ENCODE results near the gene PTPN21. TPM values are rescaled to one million over a fixed set of nuclear protein-coding genes. Genes with fewer than 3 reads are reported as not detected.

The PTPN21 gene
- total RNA-seq, 2 donors from 2014 or later = 22.2 to 23.6 TPM

GRCh38 chr14:88430976-88431375, 123.8 kb downstream of the PTPN21 start:
- H3K4me3 ChIP-seq = no peak overlapping the region
- intact Hi-C loops (cut with DNase I) = no loop called here
- no peak for TF ChIP-seq CTCF (IDR thresholded peaks at IDR 0.05)

GRCh38 chr14:88426271-88426670, 128.5 kb downstream of the PTPN21 start:
- intact Hi-C loops (cut with DNase I) = no loop called here
- H3K27me3 ChIP-seq = no peaks in the 10 kb centered on the region
- H3K27ac ChIP-seq = no peak overlapping the region
- no peak for DNase-seq
- H3K4me3 ChIP-seq = no peak overlapping the region
- no peaks in the 10 kb centered on the region for H3K36me3 ChIP-seq
- no peak for TF ChIP-seq CTCF (IDR thresholded peaks at IDR 0.05)
- no peaks in the 10 kb centered on the region for H3K4me1 ChIP-seq
- H3K9ac ChIP-seq (ENCODE audit: low read depth in 2 of 2, low read length in 2 of 2) = no peak overlapping the region
- no peaks in the 10 kb centered on the region for H3K9me3 ChIP-seq

More at GRCh38 chr14:88430976-88431375, 123.8 kb downstream of the PTPN21 start:
- Histone ChIP-seq H3K9me3 (no peaks in the 10 kb centered on the region), H3K9ac (ENCODE audit: low read depth in 2 of 2, low read length in 2 of 2) (no peak overlapping the region), H3K27me3 (no peaks in the 10 kb centered on the region), H3K27ac (no peak overlapping the region), H3K4me1 (no peaks in the 10 kb centered on the region), H3K36me3 (no peaks in the 10 kb centered on the region)
- no peak for DNase-seq

- no peak for TF ChIP-seq CTCF (IDR thresholded peaks at IDR 0.05)
- no peaks in the 10 kb centered on the region for H3K27me3 ChIP-seq
Observed at GRCh38 chr14:88424573-88424972, 130.2 kb downstream of the PTPN21 start.

GRCh38 chr14:88422919-88423650, 131.7 kb downstream of the PTPN21 start:
- no peak for TF ChIP-seq CTCF (IDR thresholded peaks at IDR 0.05)
- Histone ChIP-seq H3K27me3 (no peaks in the 10 kb centered on the region), H3K36me3 (no peaks in the 10 kb centered on the region), H3K4me3 (no peak overlapping the region), H3K9me3 (no peaks in the 10 kb centered on the region), H3K9ac (ENCODE audit: low read depth in 2 of 2, low read length in 2 of 2) (no peak overlapping the region), H3K4me1 (no peaks in the 10 kb centered on the region), H3K27ac (no peak overlapping the region)
- no peak for DNase-seq
- intact Hi-C loops (cut with DNase I) = no loop called here

More at GRCh38 chr14:88424573-88424972, 130.2 kb downstream of the PTPN21 start:
- no peak overlapping the region for H3K9ac ChIP-seq (ENCODE audit: low read depth in 2 of 2, low read length in 2 of 2)
- H3K4me3 ChIP-seq = no peak overlapping the region
- no peaks in the 10 kb centered on the region for H3K4me1 ChIP-seq
- intact Hi-C loops (cut with DNase I) = no loop called here
- no peaks in the 10 kb centered on the region for H3K9me3 ChIP-seq
- no peak overlapping the region for H3K27ac ChIP-seq
- no peak for DNase-seq
- no peaks in the 10 kb centered on the region for H3K36me3 ChIP-seq

GRCh38 chr14:88422047-88422446, 132.8 kb downstream of the PTPN21 start:
- Histone ChIP-seq H3K36me3 (no peaks in the 10 kb centered on the region), H3K4me3 (no peak overlapping the region), H3K27ac (no peak overlapping the region), H3K9ac (ENCODE audit: low read depth in 2 of 2, low read length in 2 of 2) (no peak overlapping the region), H3K4me1 (no peaks in the 10 kb centered on the region), H3K9me3 (no peaks in the 10 kb centered on the region), H3K27me3 (no peaks in the 10 kb centered on the region)
- intact Hi-C loops (cut with DNase I) = no loop called here
- no peak for DNase-seq
- TF ChIP-seq CTCF (IDR thresholded peaks at IDR 0.05) = no peak
